Heart right ventricle (tissue), 16 donors: ENCODE results near the gene AHNAK2. TPM values are rescaled to one million over a fixed set of nuclear protein-coding genes. Genes with fewer than 3 reads are reported as not detected.

Source experiments
- ATAC-seq, 8 donors: fragments of 200-7000 bp; cut with Tn5 transposase; one replicate each; pipeline ENCODE4 v1.9.1; 2020; ENCODE audit warnings: mild to moderate bottlenecking in 8 of 8, moderate library complexity in 8 of 8, moderate number of reproducible peaks in 1 of 8
- DNase-seq, 2 donors: peaks; one replicate each; pipeline ENCODE4 v3.0.0-alpha.2; 2020
- H3K27ac ChIP-seq, 10 donors: fragments of 200-600 bp; sonication (generic) in 2 of 10; one replicate each; pipeline versions ENCODE4 v1.5.0 to v1.8.0; 2020 to 2022; ENCODE audit warnings: mild to moderate bottlenecking in 3 of 10
- H3K27me3 ChIP-seq, 7 donors: fragments of 200-600 bp; one replicate each; pipeline ENCODE4 v1.8.0; 2021 to 2022; ENCODE audit warnings: mild to moderate bottlenecking in 2 of 7
- H3K36me3 ChIP-seq, 9 donors: fragments of 200-600 bp; sonication (generic) in 1 of 9; one replicate each; pipeline versions ENCODE4 v1.5.0 to v1.8.0; 2020 to 2022; ENCODE audit warnings: mild to moderate bottlenecking in 2 of 9
- H3K4me1 ChIP-seq, 9 donors: fragments of 200-600 bp; sonication (generic) in 1 of 9; one replicate each; pipeline versions ENCODE4 v1.5.0 to v1.8.0; 2020 to 2022; ENCODE audit warnings: mild to moderate bottlenecking in 4 of 9
- H3K4me3 ChIP-seq, 10 donors: fragments of 200-600 bp; sonication (generic) in 2 of 10; one replicate each; pipeline versions ENCODE4 v1.5.0 to v1.8.0; 2020 to 2022; ENCODE audit warnings: mild to moderate bottlenecking in 7 of 10, moderate library complexity in 2 of 10
- H3K9me3 ChIP-seq, 11 donors: fragments of 200-600 bp in 10 of 11; sonication (generic) in 2 of 11; one replicate each; pipeline versions ENCODE4 v1.5.0 to v1.8.0; 2013 to 2022; ENCODE audit warnings: mild to moderate bottlenecking in 2 of 11, control low read depth in 1 of 11, moderate library complexity in 1 of 11
- WGBS, 2 donors: extraction: QIAGEN DNeasy Blood & Tissue Kit; methylation state at CpG; one replicate each; pipeline ENCODE4 v1.1.7; 2013; ENCODE audit warnings: inconsistent platforms in 1 of 2; 5-methylcytosine and 5-hydroxymethylcytosine counted together
- intact Hi-C, 10 donors: fragments of 100-400 bp; cut with DNase I; formaldehyde crosslinking; loops; one replicate each; pipeline versions ENCODE4 v1.11.1 to v1.14.2; 2022
- polyA plus RNA-seq, 2 donors: library from polyadenylated mRNA; stranded (reverse); fragments of 200-250 nt; gene quantifications; one replicate each; pipeline ENCODE4 v1.2.3, GENCODE V29; 2013
- total RNA-seq, 10 donors: library from RNA; stranded (reverse); fragmentation: NEBNext Ultra II Directional in 3 of 10; extraction: Animal tissue kit (Norgen Biotek cat#: 25700) in 3 of 10; gene quantifications; one replicate each; pipeline versions ENCODE4 v1.2.1 to v1.2.4, GENCODE V29; 2021 to 2023
- TF ChIP-seq, protein P1 (sequence below), 9 donors: fragments of 200-600 bp; sonication (generic) in 2 of 9; IDR thresholded peaks; one replicate each; pipeline versions ENCODE4 v1.5.0 to v1.8.0; 2021 to 2022; ENCODE audit warnings: antibody characterized with exemption in 9 of 9, mild to moderate bottlenecking in 5 of 9, moderate library complexity in 1 of 9
- donor health status: Arrhythmogenic right ventricular cardiomyopathy.
- donor health status: ischemic (EF 13 %, LVEDD 7.1; RV severe dilation, severe dysfunction).
- donor health status: healthy with polysubstance abuse.
- donor health status: DM: no; HTN: yes; CAD: no.
- donor health status: DM: no; HTN: no; CAD: no.
- donor health status: ischemic (EF 25% LVEDD 6.9; RV normal size, moderate dysfunction).
- donor health status: ischemic (EF 25% LVEDD 5.7; RV mildly dilated, moderate dysfunction).
- donor health status: healthy.
- donor health status: DM: yes; HTN: yes; CAD: no.
- donor health status: Ischemic cardiomyopathy.
- donor health status: ischemic (EF 35%, LVEDD 5.7; RV mildly dilated, moderate dysfunction).
- donor health status: nonischemic (EF 11% LVEDD 7.7; RV severe dilation, severe dysfunction).
- donor health status: DM: yes; HTN: yes; CAD: no.
- donor health status: PGD.
- donor health status: ischemic (EF 29% LVEDD 5.4; RV normal size, mild dysfunction).
- donor health status: nonischemic (EF 23%, LVEDD 6.1; RV moderate dilation, normal function).

The AHNAK2 gene
- total and polyA plus RNA-seq, 12 donors = 1.1 to 29.5 (median 3.1) TPM

DNA sequence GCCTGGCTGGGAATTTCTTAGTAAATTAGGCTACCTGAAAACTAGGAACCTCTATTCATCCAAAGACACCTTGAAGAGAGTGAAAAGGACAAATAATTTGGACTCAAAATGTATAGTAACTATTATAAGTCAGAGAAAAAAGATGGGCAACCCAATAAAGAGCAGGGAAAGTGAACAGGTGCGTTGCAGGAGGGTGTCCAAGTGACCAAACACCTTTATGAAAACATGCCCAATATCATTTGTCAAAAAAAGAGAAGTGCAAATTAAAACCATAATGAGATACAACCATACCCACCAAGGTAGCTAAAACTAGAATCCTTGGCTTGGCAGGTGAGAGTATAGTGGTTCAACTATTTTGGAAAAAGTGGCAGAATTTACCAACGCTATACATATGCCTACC is 78.4 kb downstream of the AHNAK2 start:
- H3K4me3 ChIP-seq = no peak overlapping the region
- DNase-seq (no peak), ATAC-seq (no peak)
- TF ChIP-seq, protein P1, sequence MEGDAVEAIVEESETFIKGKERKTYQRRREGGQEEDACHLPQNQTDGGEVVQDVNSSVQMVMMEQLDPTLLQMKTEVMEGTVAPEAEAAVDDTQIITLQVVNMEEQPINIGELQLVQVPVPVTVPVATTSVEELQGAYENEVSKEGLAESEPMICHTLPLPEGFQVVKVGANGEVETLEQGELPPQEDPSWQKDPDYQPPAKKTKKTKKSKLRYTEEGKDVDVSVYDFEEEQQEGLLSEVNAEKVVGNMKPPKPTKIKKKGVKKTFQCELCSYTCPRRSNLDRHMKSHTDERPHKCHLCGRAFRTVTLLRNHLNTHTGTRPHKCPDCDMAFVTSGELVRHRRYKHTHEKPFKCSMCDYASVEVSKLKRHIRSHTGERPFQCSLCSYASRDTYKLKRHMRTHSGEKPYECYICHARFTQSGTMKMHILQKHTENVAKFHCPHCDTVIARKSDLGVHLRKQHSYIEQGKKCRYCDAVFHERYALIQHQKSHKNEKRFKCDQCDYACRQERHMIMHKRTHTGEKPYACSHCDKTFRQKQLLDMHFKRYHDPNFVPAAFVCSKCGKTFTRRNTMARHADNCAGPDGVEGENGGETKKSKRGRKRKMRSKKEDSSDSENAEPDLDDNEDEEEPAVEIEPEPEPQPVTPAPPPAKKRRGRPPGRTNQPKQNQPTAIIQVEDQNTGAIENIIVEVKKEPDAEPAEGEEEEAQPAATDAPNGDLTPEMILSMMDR (IDR thresholded peaks at IDR 0.05) = no peak
- no peaks in the 10 kb centered on the region for H3K36me3 ChIP-seq
- H3K4me1 ChIP-seq = peaks cover 5 to 21% (median 11%) of the 10 kb centered on the region in 9 donors
- 46 to 63% methylated on average over 2 of the region's 2 CpGs for WGBS, 2 donors
- H3K9me3 ChIP-seq = no peaks in the 10 kb centered on the region
- peaks cover 0 to 14% (median 0%) of the 10 kb centered on the region in 7 donors for H3K27me3 ChIP-seq
- intact Hi-C loops = loop anchor here in 7 of 10 donors (2.0 to 10.0 kb wide), 5 partner anchors 75 to 1957 kb away; partner anchors contain the start of gene AHNAK2 (in 1 of the 7)
- H3K27ac ChIP-seq = no peak overlapping the region

DNA sequence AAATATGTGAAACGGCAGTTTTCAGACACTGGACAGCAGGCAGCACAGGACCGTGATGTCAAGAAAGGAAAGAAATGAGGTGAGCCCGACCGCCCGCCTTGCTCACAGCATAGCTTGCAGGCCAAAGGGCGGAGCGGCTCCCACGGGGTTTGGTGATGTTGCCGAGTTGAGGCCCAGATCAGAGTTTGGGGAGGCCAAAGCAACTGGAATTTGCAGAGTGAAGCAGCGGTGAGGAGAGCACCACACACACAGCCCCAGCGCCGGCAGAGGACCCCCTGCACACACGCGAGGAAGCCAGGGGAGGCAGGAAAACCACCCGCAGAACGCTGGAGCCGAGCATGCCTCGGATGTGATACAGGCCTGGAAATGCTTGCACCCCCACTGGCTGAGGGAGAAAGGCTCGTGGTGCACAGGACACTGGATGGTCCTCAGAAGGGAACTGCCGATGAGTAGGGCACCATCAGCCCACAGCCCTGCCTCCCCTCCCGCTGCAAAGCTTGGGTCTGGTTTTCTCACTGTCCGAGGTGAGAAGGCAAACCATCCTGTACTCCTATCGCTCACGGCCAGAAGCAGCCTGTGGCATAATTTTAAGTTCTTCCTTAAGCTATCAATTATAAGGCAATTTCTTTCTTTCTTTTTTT is 79.2 kb downstream of the AHNAK2 start:
- intact Hi-C loops = loop anchor here in 7 of 10 donors (2.0 to 10.0 kb wide), 4 partner anchors 76 to 148 kb away; partner anchors contain the start of gene AHNAK2 (in 1 of the 7)

DNA sequence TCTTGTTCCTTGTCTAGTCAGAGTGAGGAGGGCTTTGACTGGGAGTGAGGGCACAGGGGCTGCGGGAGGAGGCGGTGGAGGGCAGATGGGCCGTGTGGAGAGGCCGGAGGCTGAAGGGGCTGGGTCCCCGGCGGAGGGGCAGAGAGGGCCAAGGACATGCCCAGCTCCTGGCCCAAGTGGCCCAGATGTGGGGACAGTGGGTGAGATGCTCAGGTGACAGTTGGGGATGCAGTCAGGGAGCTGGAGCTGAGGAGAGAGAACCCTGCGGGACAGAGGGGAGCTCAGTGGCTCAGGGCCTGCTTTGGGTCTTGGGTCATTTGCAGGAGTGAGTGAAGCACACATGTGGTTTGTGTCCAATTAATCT is 80.0 kb downstream of the AHNAK2 start:
- Histone ChIP-seq H3K27ac (no peak overlapping the region), H3K9me3 (no peaks in the 10 kb centered on the region), H3K4me3 (no peak overlapping the region), H3K4me1 (peaks cover 5 to 30% (median 17%) of the 10 kb centered on the region in 9 donors), H3K27me3 (peaks cover 0 to 2% (median 0%) of the 10 kb centered on the region in 7 donors), H3K36me3 (peaks cover 0 to 8% (median 0%) of the 10 kb centered on the region in 9 donors)
- no peak for ATAC-seq
- intact Hi-C loops = loop anchor here in 7 of 10 donors (2.0 to 10.0 kb wide), 4 partner anchors 77 to 149 kb away; partner anchors contain the start of gene AHNAK2 (in 1 of the 7)
- no peak for DNase-seq
- WGBS, 2 donors = 95 to 99% methylated on average over 7 of the region's 7 CpGs
- TF ChIP-seq, protein P1 (IDR thresholded peaks at IDR 0.05) = no peak

More for the DNA sequence above, 79.2 kb downstream of the AHNAK2 start:
- ATAC-seq = no peak
- Histone ChIP-seq H3K9me3 (no peaks in the 10 kb centered on the region), H3K4me3 (no peak overlapping the region), H3K27ac (no peak overlapping the region), H3K36me3 (no peaks in the 10 kb centered on the region), H3K27me3 (peaks cover 0 to 9% (median 0%) of the 10 kb centered on the region in 7 donors), H3K4me1 (peaks cover 5 to 29% (median 17%) of the 10 kb centered on the region in 9 donors)
- TF ChIP-seq, protein P1 (IDR thresholded peaks at IDR 0.05) = no peak
- 66 to 68% methylated on average over 24 of the region's 24 CpGs for WGBS, 2 donors
- DNase-seq = no peak

DNA sequence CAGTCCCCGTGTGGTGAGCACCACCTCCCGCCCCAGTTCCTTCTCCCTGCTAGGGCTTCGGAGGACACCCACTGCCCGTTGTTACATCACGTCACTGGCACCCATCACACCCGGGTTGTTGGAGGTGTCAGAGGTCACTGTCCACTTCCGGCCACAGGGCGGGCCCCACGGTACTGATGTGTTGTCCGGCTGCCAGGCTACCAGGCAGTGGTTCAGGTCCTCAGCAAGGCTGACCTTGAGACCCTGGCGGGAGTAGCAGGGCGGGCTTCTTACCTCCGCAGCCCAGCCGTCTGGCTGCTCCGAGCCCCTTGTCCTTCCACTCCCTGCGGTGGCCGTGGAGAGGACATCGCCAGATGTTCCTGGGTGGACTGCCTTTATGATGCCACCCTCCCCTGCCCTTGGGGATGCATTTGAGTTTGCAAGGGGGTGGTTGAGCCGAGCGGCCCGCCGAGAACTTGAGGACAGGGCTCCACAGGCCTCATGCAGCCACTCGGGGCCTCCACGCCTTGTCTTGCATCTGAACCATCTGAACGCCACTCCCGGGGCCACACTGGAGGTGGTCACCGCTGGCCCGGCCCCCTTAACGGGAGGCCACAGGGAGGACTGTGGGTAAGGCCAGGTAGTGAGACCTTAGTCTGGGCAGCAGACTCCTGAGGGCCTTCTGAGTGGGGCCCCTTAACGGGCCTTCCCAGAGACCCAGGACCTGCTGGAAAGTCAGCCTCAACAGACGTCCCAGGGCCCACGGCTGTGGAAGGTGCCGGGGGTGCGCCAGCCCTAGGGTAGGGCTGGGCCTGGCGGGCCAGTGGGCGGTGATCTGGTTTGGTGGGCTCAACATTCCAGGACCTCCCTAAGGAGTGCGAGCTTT is 80.6 kb downstream of the AHNAK2 start:
- WGBS, 2 donors = 87 to 93% methylated on average over 37 of the region's 37 CpGs
- H3K27ac ChIP-seq = no peak overlapping the region
- H3K27me3 ChIP-seq = no peaks in the 10 kb centered on the region
- DNase-seq (no peak), ATAC-seq (no peak)
- TF ChIP-seq, protein P1 (IDR thresholded peaks at IDR 0.05) = no peak
- intact Hi-C loops = loop anchor here in 8 of 10 donors (2.0 to 10.0 kb wide), 4 partner anchors 77 to 150 kb away; partner anchors contain the start of gene AHNAK2 (in 1 of the 8)
- H3K9me3 ChIP-seq = no peaks in the 10 kb centered on the region
- H3K4me3 ChIP-seq = no peak overlapping the region
- peaks cover 0 to 8% (median 0%) of the 10 kb centered on the region in 9 donors for H3K36me3 ChIP-seq
- peaks cover 5 to 30% (median 17%) of the 10 kb centered on the region in 9 donors for H3K4me1 ChIP-seq
